T follicular helper cell (primary cell): Measurements from ENCODE around the gene SLC6A12.

Source experiments
- DNase-seq: peaks from one replicate; pipeline ENCODE4 v3.0.0-alpha.2; 2020; ENCODE audit warnings: low read depth

The SLC6A12 gene

DNA sequence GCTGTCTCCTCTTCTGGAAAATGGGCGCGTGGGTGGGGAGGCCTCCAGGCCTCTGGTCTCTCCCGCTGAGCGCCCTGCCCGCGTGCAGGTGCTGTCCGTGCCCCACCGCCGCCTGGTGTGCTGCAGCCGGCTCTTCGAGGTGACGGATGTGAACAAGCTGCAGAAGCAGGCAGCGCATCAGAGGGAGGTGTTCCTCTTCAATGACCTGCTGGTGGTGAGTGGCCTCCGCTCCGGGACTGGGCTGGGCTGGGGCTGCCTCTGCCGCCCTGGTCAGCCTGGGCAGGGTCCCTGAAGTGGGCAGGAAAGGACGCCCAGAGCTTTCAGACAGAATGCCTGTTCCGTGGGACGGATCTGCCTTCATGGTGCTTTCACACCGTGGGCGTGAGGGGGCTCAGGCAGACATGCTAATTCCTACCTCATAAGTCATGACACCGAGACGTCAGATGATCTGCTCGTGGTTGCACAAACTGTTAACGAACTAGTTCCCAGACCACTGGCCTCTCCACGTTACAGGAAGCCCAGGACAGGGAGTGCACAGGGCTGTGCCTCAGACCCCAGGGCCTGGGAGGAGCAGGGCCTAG lies 50.5 kb downstream of the SLC6A12 start:
- DNase-seq: no peak

- no peak for DNase-seq
These were observed 51.3 kb downstream of the SLC6A12 start for GRCh38 chr12:162467-163307.

DNA sequence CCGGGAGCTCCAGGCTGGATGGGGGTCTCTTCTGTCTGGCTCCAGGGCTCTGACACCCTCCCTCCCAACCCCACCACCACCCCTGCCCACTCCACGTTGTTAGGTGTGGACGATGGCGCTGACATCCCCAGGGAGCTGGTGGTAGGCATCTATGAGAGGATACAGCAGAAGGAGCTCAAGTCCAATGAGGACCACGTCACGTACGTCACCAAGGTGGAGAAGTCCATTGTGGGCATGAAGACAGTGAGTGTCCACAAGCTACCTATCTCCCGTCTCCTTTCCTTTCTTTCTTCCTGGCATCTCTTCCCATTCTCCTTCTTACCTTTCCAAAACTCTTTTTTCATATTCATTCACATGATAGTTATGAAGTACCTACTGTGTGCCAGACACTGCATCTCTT lies 52.1 kb downstream of the SLC6A12 start:
- no peak for DNase-seq

DNA sequence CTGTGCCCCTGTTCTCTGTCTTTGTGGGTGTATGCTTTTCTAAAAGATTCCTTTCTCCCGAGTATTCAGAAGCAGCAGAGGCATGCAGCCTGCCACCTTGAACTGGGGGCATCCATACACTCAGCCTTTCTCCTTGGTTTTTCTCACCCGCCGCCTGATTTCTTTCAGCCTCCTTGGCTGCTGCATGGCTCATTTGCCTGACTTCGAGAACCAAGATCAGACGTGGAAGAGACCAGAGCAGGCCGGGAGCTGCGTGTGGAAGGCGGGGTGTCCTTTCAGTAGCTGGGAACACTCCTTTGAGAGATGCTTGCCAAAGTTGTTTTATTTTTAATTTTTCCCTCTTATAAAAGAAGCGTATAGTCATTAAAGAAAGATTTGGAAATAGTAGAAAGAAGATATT lies 53.1 kb downstream of the SLC6A12 start:
- DNase-seq: no peak

DNA sequence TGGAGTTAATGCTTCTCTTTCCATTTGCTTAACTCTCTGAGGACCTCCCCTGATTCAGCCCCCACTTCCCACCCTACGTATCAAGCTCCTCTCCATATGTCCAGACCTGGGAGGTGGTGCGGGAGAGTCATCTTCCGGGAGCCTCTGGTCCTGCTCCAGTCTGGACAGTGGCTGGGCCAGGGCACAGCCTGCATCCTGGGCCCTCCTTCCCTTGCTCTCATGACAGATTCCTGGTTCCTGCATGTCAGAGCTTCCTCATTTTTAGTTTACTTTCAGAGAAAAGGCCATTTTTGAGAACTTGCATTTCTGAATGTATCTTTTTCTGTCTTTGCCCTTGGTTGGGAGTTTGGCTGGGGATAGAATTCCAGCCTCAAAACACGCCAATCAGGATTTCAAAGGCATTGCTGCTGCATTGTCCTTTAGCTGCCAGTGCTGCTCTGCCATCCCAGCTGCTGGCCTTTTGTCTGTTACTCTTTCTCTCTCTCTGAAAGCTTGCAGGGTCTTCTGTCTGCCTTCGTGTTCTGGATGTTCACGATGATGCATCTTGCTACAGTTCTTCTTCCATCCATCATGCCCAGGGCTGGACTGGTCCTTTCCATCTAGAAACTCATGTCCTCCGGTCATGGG lies 54.7 kb downstream of the SLC6A12 start:
- DNase-seq: no peak

- no peak for DNase-seq
These were observed 56.3 kb downstream of the SLC6A12 start for GRCh38 chr12:157644-158043.

DNA sequence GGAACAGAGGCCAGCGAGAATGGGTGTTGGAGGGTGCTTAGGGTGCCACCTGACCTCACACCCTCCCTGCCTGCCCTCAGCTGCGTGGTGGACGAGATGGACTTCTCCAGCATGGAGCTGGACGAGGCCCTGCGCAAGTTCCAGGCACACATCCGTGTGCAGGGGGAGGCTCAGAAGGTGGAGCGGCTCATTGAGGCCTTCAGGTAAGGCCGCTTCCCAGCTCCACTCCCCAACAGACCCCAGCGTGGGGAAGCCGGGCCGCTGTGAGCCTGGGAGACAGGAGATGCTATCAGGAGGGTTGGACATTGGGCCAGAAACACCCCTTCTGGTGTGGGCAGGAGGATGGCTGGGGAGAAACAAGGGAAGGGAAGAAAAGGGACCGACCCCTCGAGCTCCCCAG lies 57.0 kb downstream of the SLC6A12 start:
- no peak for DNase-seq

- no peak for DNase-seq
These were observed 58.3 kb downstream of the SLC6A12 start for GRCh38 chr12:155646-156045.

- DNase-seq: no peak
These were observed 59.0 kb downstream of the SLC6A12 start for GRCh38 chr12:155006-155405.

- no peak for DNase-seq
These were observed 59.9 kb downstream of the SLC6A12 start for GRCh38 chr12:154058-154457.

GRCh38 chr12:153080-153746 lies 60.7 kb downstream of the SLC6A12 start:
- DNase-seq: no peak

- DNase-seq: no peak
These were observed 61.5 kb downstream of the SLC6A12 start for GRCh38 chr12:152440-152839.

- DNase-seq: no peak
These were observed 62.4 kb downstream of the SLC6A12 start for GRCh38 chr12:151579-151978.

- DNase-seq: no peak
These were observed 65.1 kb downstream of the SLC6A12 start for GRCh38 chr12:148676-149416.

DNA sequence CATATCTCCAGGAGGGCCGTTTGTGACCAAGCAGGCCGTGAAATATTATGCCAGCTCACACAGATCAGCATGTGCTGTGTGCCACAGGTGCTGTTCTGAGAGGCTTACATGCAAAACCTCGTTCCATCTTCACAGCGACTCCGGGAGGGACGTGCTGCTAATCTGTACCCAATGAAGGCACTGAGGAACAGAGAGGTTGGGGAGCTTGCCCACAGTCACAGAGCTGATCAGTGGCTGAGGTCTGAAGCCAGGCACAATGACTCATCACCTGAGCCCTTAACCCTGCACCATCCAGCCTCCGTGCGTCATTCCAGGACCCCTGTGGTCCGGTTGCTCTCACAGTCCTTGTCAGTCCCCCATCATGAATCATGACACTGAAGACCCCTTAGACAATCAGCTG lies 66.7 kb downstream of the SLC6A12 start:
- no peak for DNase-seq

- DNase-seq: no peak
These were observed 68.5 kb downstream of the SLC6A12 start for GRCh38 chr12:145369-145960.

- DNase-seq: no peak
These were observed 69.2 kb downstream of the SLC6A12 start for GRCh38 chr12:144650-145284.

DNA sequence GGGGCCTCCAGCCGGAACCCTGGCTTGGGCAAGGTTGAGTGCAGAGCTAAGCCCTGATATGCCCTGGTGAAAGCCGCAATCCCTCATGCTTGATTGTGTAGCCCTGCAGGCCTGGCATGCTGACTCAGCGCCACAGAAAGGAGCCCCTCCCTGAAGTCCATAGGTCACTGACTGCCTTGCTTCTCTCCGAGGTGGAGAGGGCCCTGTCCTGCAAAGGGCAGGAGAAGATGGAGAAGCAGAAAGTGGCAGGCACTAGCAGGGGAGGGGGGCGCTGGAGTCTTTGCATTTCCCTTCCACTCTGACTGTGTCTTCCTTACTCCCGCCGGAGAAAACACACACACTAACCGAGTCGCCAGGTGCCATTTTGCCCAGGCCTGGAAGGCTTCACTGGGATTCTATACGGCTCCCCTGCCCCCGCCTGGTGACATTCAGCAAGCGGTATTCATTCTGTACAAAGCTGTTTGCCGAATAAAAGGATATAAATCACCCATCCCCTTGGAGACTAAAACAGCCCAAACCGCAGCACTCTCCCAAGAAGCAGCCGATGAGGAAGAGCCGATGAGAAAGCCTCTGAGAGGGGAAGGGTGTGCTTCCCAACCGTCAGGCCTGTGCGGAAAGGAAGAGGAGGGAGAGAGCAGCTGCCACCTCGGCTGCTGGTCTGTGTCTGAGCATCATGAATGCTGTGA lies 69.8 kb downstream of the SLC6A12 start:
- no peak for DNase-seq

- DNase-seq: no peak
These were observed 73.8 kb downstream of the SLC6A12 start for GRCh38 chr12:140162-140561.
